GM12891 (cell line): ENCODE data around the gene RAB40C.

Experiments
- POLR2A ChIP-seq: IDR thresholded peaks from 2 replicates; pipeline ENCODE4 v1.6.1; 2011; ENCODE audit warnings: low read depth, low read length, control low read depth
- POLR2AphosphoS5 ChIP-seq: IDR thresholded peaks from 2 replicates; pipeline ENCODE4 v1.6.1; 2011; ENCODE audit warnings: low read depth, low read length, control low read depth
- POU2F2 ChIP-seq: IDR thresholded peaks from 2 replicates; pipeline ENCODE4 v1.6.1; 2011; ENCODE audit warnings: low read depth, mild to moderate bottlenecking, control low read depth, low read length, moderate library complexity
- TAF1 ChIP-seq: IDR thresholded peaks from 2 replicates; pipeline ENCODE4 v1.6.1; 2011; ENCODE audit warnings: low read depth, low read length, control low read depth

- TF ChIP-seq TAF1 (no peak), POLR2A (peak; percentile 60; the same call in 1 of the 2 replicates), POLR2AphosphoS5 (peak; percentile 52; the same call in 1 of the 2 replicates), POU2F2 (no peak)
These were observed 793 bp upstream of the RAB40C start for GRCh38 chr16:588889-589657.
